GM06990 (cell line): Measurements from ENCODE around the gene ABCC5.

Experiments
- DNase-seq: peaks from one replicate; pipeline ENCODE4 v3.0.0-alpha.2; 2011; ENCODE audit not compliant: insufficient read length; ENCODE audit errors: extremely low read depth
- H3K27me3 ChIP-seq: replicated peaks from 2 replicates; pipeline ENCODE4 v1.6.0; 2011; ENCODE audit warnings: low read length; ENCODE audit not compliant: control insufficient read depth, insufficient read depth
- H3K36me3 ChIP-seq: 2 replicates; pipeline ENCODE4 v1.5.1; 2011; ENCODE audit warnings: low read length; ENCODE audit not compliant: control insufficient read depth, insufficient read depth
- H3K4me3 ChIP-seq: replicated peaks from 2 replicates; pipeline ENCODE4 v1.5.1; 2011; ENCODE audit warnings: low read depth, mild to moderate bottlenecking, control low read depth, low read length
- TF ChIP-seq, protein P1 (sequence below): IDR thresholded peaks from 2 replicates; pipeline ENCODE4 v1.5.1; 2011; ENCODE audit warnings: low read length, control low read depth, mild to moderate bottlenecking, inconsistent platforms; ENCODE audit not compliant: insufficient read depth, poor library complexity, severe bottlenecking

The ABCC5 gene

DNA sequence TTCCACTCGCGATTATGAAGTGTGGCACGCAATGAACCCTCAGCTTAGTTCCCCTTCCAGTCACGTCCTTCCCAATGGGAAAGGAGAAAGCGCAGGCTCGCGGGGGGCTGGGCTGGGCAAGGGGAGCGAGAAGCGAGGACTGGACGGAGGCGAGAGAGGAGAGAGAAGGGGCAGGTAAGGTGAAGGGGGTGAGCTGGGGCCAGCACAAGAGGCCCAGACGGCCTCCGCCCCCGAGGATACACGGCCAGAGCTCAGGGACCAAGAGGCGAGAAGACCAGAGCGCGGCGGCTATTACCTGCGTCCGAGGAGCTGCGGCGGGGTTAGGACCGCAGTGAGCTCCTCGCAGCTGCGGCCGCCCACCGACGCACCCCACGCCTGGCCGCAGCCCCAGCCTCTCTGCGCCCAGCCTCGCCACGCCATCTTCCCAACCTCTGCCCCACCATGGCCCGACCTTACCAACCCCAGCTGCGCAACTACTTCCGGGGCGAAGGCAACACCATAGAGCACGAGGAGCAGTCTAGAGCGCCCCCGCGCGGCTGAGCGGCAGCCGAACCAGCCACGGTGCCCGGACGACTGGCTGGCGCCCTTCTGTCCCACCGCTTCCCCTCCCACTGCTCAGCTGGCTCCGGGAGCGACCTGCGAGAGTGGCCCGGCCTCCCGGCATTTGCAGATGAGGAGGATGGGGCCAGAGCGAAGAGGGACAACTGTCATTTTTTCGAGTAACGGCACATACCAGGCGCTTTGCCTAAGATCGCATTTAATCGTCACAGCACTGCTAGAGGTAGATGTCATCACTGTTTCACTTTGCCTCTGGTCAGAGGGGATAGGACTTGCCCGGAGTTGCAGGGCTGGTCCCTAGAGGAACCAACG is 133.0 kb downstream of the ABCC5 start, which contains the start of gene PARL:
Gene PARL, minus strand, starts transcription at position 454 of the 870 bp plus-strand sequence. Its CDS starts 34 bp downstream, at position 420.
- TF ChIP-seq, protein P1, sequence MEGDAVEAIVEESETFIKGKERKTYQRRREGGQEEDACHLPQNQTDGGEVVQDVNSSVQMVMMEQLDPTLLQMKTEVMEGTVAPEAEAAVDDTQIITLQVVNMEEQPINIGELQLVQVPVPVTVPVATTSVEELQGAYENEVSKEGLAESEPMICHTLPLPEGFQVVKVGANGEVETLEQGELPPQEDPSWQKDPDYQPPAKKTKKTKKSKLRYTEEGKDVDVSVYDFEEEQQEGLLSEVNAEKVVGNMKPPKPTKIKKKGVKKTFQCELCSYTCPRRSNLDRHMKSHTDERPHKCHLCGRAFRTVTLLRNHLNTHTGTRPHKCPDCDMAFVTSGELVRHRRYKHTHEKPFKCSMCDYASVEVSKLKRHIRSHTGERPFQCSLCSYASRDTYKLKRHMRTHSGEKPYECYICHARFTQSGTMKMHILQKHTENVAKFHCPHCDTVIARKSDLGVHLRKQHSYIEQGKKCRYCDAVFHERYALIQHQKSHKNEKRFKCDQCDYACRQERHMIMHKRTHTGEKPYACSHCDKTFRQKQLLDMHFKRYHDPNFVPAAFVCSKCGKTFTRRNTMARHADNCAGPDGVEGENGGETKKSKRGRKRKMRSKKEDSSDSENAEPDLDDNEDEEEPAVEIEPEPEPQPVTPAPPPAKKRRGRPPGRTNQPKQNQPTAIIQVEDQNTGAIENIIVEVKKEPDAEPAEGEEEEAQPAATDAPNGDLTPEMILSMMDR: peak; percentile 98
- Histone ChIP-seq H3K27me3 (no peaks in the 10 kb centered on the region), H3K36me3 (no peaks in the 10 kb centered on the region), H3K4me3 (peak within 1 kb of the TSS; percentile 95)
- peak; percentile 93 for DNase-seq

- Histone ChIP-seq H3K27me3 (no peaks in the 10 kb centered on the region), H3K36me3 (no peaks in the 10 kb centered on the region), H3K4me3 (peak overlapping the region; percentile 95)
- no peak for DNase-seq
- TF ChIP-seq, protein P1: no peak
These were observed 133.6 kb downstream of the ABCC5 start for GRCh38 chr3:183884097-183884426.

DNA sequence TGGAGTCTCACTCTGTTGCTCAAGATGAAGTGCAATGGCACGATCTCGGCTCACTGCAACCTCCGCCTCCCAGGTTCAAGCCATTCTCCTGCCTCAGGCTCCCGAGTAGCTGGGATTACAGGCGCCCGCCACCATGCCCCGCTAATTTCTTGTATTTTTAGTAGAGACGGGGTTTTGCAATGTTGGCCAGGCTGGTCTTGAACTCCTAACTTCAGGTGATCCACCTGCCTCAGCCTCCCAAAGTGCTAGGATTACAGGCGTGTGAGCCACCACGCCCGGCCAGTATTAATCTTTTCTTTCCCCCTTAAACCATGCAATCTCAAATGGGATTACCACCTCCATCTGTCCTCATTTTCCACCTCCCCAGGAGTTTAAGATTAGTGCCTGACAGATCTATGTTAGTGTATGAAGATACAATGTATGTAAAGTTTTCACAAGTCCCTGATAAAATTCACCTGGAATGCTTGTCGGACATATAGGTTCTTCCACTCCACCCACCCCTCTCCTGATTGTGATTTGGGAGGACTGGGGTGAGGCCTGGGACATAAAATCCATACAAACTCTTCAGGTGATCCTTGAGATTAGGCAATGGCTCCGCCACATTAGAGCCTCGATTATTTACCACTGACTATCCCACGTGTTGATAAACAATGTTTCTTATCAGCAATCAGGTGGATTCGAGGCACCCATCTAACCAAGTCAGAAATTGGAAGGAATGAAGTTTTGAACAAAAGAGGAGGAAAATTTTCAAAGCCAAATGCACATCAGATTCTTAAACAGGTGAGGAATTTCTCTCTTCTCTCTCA is 134.2 kb downstream of the ABCC5 start:
- DNase-seq: no peak
- Histone ChIP-seq H3K27me3 (no peaks in the 10 kb centered on the region), H3K36me3 (no peaks in the 10 kb centered on the region), H3K4me3 (peak overlapping the region; percentile 95)
- TF ChIP-seq, protein P1: no peak

GRCh38 chr3:183880121-183880520 is 137.6 kb downstream of the ABCC5 start:
- TF ChIP-seq, protein P1: no peak
- Histone ChIP-seq H3K4me3 (no peak overlapping the region), H3K36me3 (peaks cover 2% of the 10 kb centered on the region), H3K27me3 (no peaks in the 10 kb centered on the region)
- DNase-seq: no peak

DNA sequence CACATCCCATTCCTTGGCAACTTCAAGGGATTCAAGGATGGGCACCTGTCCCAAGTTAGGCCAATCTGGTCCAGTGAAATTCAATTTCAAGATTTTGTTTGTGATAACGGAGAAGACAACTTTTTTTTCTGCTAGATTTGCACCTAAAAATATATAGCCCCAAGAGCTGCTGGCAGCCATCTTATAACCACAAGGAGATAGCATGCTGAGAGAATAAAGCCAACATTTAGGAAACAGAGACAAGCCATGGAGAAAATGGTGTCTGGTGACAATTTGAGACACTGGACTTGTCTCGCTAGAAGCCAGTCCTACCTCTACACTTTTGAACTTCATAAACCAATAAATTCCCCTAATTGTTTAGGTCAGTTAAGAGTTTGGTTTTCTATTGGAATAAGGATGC is 138.4 kb downstream of the ABCC5 start:
- H3K36me3 ChIP-seq: peaks cover 2% of the 10 kb centered on the region
- H3K4me3 ChIP-seq: no peak overlapping the region
- TF ChIP-seq, protein P1: no peak

More for the DNA sequence above, 138.4 kb downstream of the ABCC5 start:
- H3K27me3 ChIP-seq: no peaks in the 10 kb centered on the region
- DNase-seq: no peak
